Skin epidermis (tissue), 12 donors: ENCODE measurements around the gene FEZ2.
A peak's percentile ranks its signal among the peaks of the same experiment; 100 is the strongest.

Source experiments
- H3K27ac ChIP-seq, 21 experiments: fragments of 200-600 bp; sonication (generic) in 11 of 21; one replicate each; pipeline ENCODE4 v1.5.0; 2020; ENCODE audit warnings: mild to moderate bottlenecking in 3 of 21, inconsistent platforms in 2 of 21, moderate library complexity in 2 of 21
- H3K4me3 ChIP-seq, 7 experiments: fragments of 200-600 bp; sonication (generic) in 2 of 7; one replicate each; pipeline ENCODE4 v1.5.0; 2020; ENCODE audit warnings: inconsistent platforms in 2 of 7, mild to moderate bottlenecking in 2 of 7, moderate library complexity in 1 of 7

The FEZ2 gene

GRCh38 chr2:36589230-36589630 lies 8.7 kb downstream of the FEZ2 start:
- H3K27ac ChIP-seq, result no peak overlapping the region
- no peak overlapping the region for H3K4me3 ChIP-seq

GRCh38 chr2:36587556-36587955 lies 10.4 kb downstream of the FEZ2 start:
- Histone ChIP-seq H3K27ac (no peak overlapping the region), H3K4me3 (no peak overlapping the region)

GRCh38 chr2:36587101-36587500 lies 10.9 kb downstream of the FEZ2 start:
- H3K27ac ChIP-seq, result no peak overlapping the region
- no peak overlapping the region for H3K4me3 ChIP-seq

DNA sequence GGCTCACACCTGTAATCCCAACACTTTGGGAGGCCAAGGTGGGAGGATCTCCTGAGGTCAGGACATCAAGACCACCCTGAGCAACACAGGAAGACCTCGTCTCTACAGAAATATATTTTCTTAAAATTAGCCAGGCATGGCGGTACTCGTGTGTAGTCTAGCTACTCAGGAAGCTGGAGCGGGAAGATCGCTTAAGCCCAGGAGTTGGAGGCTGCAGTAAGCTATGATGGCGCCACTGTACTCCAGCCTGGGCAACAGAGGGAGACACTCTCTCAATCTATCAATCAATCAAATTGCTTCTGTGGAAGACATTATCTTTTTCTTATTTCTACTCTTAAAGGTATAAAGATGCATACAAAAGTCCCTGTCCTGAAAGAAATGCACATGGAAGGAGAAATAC lies 11.3 kb downstream of the FEZ2 start:
- H3K27ac ChIP-seq, result no peak overlapping the region
- no peak overlapping the region for H3K4me3 ChIP-seq

DNA sequence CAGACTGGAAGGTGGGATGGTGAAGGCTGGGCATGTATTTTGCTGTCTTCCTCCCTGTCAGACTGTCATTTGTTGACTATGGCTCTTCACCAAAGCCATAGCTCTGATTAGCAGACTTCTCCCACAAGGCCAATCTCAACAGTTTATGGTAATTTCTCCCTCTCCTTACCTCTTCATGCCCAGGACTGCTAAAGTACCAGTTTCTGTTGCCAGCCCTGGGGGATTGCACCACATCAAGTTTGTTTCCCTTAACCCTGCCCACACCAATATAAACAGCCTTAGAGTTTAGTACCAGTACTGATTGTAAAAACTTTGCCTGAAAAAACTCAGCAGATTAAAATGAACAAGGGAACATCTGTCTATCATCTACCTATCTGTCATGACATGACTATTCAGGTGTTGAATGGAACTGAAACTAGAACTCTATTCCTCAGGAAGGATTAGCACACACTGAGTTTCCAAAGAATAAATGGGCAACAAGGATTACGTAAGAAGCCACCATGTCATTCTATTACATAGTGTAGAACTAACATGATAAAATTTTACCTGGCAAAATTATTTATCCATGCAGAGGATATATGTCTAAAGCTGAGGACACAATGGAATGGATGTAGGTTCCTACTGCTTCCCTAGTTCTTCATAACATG lies 13.7 kb downstream of the FEZ2 start:
- Histone ChIP-seq H3K4me3 (no peak overlapping the region), H3K27ac (no peak overlapping the region)

DNA sequence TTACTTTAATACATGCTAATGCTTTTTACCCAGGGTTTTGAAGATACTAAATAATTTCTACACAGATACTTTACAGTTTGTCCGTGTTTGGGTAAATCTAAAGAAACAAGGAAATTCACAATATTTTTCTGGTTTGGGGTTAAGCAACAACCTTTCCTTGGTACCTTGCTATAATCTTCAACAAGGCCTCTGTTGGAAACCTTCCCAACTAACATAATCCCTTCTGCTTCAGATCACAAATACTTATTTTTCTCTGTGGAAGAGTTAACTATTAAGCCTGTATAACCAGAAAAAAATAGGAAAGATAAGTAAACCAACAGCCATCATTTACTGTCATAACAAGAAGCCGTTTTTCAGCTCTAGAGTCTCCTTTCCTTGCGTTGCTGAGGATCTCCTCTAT lies 15.0 kb downstream of the FEZ2 start:
- Histone ChIP-seq H3K27ac (no peak overlapping the region), H3K4me3 (no peak overlapping the region)

GRCh38 chr2:36582538-36582937 lies 15.4 kb downstream of the FEZ2 start:
- H3K27ac ChIP-seq, result no peak overlapping the region
- no peak overlapping the region for H3K4me3 ChIP-seq

GRCh38 chr2:36579297-36579664 lies 18.7 kb downstream of the FEZ2 start:
- Histone ChIP-seq H3K27ac (no peak overlapping the region), H3K4me3 (no peak overlapping the region)

- peak overlapping the region in 1 of 21 experiments; percentile 31 for H3K27ac ChIP-seq
- no peak overlapping the region for H3K4me3 ChIP-seq
Observed at GRCh38 chr2:36578343-36579296, 19.3 kb downstream of the FEZ2 start.

DNA sequence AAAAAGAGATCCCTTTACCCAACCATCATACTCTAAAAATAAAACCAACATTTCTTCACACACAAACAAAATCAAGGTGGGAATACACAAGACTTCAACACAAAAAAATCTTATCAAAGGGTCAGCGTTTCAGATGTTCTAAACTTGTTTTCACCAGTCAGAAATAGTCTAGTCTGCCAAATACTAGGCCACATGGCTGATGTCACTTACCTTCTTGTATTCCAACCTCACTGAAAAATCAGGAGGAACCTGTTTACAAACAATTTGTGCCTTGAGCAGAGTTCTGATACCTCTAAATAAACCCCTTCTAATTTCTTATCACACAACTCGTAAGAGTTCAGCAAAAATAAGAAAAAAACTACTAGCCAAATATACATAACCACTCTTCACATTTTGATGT lies 20.1 kb downstream of the FEZ2 start:
- H3K4me3 ChIP-seq, result no peak overlapping the region
- no peak overlapping the region for H3K27ac ChIP-seq

DNA sequence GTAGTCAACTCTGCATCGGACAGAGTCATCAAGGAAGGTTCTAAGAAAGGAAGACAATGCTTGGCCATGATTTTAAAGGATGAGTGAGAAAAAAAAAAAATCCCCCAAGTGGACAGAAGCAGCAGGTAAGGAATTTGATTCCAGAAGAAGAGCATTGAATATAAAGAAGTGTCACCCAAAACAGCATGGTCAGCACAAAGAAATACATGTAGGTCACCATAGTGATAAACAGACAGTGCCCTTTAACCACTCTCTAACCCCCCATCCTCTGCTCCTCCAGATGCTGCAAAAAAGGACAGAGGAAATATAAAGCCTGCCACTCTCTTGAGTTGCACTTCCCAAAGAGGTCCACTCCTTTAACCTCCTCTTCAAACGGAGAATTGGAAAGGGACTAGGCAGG lies 23.4 kb downstream of the FEZ2 start:
- no peak overlapping the region for H3K27ac ChIP-seq
- no peak overlapping the region for H3K4me3 ChIP-seq

GRCh38 chr2:36573165-36573564 lies 24.8 kb downstream of the FEZ2 start:
- Histone ChIP-seq H3K4me3 (no peak overlapping the region), H3K27ac (no peak overlapping the region)

DNA sequence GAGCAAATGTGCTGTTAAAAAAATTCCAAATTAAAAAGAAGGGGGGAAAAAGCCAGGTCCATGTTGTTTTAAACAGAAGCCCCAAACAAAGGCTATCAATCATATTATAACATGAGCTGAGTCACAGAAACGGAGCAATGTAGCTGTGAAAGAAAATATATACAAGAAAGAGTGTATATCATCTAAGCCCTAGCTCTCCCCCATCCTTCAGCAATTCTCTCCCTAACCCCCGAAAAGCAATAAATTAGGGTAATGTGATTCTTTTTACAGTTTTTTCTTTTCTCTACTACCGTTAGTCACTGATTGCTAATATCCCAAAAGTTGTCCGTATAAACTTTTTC lies 25.3 kb downstream of the FEZ2 start:
- Histone ChIP-seq H3K27ac (no peak overlapping the region), H3K4me3 (no peak overlapping the region)

DNA sequence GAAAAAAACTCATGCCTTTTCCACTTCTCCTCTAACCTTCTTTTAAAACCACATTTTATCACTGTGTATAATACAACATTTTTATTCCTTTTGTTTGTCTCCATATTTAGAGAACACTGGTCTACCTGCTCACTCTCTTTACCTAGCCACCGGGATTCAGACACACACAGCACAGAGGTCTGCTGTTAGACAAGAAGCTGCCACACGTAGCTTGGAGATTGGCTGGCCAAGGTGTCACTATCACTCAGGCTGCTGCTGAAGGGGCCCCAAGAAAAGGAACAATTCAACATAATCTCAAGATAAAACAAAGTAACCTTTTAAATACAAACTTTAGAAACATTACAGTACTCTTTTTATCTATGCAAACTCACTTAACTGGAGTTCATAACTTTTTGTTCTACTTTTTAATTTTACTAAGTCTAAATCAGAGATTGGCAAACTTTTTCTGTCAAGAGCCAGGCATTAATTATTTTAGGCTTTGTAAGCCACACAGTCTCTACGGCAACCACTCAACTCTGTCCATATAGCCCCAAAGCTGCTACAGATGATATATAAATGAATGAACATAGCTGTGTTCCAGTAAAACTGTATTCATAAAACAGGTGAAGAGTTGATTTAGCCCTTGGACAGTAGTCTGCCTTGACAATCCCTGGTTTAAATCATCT lies 25.8 kb downstream of the FEZ2 start:
- Histone ChIP-seq H3K4me3 (no peak overlapping the region), H3K27ac (no peak overlapping the region)

DNA sequence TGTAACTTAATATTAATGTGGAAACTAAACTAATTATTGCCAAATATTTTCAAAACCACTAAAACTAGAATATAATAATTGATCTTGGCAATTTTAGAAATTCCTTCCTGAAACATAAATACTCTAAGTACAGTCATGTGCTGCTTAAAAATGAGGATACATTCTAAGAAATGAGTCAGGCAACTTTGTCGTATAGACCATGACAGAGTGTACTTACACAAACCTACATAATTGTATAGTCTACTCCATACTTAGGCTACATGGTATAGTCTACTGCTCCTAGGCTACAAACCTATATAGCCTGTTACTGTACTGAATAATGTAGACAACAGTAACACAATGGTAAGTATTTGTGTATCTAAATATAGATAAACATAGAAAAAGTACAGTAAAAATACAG lies 27.6 kb downstream of the FEZ2 start:
- H3K27ac ChIP-seq, result no peak overlapping the region

DNA sequence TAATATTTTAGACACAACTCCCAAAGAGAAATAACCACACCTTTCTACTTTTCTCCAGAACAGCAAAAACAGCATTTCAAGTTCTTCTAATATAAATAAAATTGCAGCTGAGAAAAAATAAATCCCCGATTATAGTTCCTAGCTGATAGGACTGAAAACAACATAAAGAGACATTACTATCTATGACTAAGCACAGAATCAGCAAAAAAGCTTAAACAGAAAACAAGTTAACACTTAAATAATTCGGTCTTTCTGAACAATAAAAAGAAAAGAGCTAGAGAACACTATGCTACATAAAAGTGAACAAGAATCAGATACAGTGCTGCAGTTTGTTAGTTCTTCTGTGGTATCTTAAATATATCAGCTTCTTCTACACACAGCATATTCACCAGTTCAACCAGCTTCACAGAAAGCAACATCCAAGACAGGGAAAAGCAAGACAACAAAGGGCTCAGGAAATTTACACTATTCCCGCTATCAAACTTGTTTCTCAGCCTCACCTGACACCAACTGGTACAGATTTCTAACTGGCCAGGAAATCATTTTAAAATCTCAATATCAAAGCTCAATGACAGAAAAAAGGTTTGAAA lies 28.6 kb downstream of the FEZ2 start:
- H3K27ac ChIP-seq, result peak overlapping the region in 5 of 21 experiments; percentile 3 to 44 (median 12)
- no peak overlapping the region for H3K4me3 ChIP-seq

More for the DNA sequence above, 27.6 kb downstream of the FEZ2 start:
- H3K4me3 ChIP-seq, result no peak overlapping the region

- Histone ChIP-seq H3K27ac (peak overlapping the region in 5 of 21 experiments; percentile 3 to 63 (median 18)), H3K4me3 (no peak overlapping the region)
Observed at GRCh38 chr2:36568516-36569246, 29.3 kb downstream of the FEZ2 start.

- H3K4me3 ChIP-seq, result no peak overlapping the region
- peak overlapping the region in 4 of 21 experiments; percentile 3 to 63 (median 10) for H3K27ac ChIP-seq
Observed at GRCh38 chr2:36567711-36568408, 30.1 kb downstream of the FEZ2 start.

- no peak overlapping the region for H3K27ac ChIP-seq
Observed at GRCh38 chr2:36566887-36567286, 31.1 kb downstream of the FEZ2 start.

More at GRCh38 chr2:36566887-36567286, 31.1 kb downstream of the FEZ2 start:
- no peak overlapping the region for H3K4me3 ChIP-seq
